ENCODE results near the gene POP7. TPM values are rescaled to one million over a fixed set of nuclear protein-coding genes. Genes with fewer than 3 reads are reported as not detected.

Gene POP7
- total and polyA plus RNA-seq, 4 donors, result 19.1 to 40.1 (median 33.8) TPM

DNA sequence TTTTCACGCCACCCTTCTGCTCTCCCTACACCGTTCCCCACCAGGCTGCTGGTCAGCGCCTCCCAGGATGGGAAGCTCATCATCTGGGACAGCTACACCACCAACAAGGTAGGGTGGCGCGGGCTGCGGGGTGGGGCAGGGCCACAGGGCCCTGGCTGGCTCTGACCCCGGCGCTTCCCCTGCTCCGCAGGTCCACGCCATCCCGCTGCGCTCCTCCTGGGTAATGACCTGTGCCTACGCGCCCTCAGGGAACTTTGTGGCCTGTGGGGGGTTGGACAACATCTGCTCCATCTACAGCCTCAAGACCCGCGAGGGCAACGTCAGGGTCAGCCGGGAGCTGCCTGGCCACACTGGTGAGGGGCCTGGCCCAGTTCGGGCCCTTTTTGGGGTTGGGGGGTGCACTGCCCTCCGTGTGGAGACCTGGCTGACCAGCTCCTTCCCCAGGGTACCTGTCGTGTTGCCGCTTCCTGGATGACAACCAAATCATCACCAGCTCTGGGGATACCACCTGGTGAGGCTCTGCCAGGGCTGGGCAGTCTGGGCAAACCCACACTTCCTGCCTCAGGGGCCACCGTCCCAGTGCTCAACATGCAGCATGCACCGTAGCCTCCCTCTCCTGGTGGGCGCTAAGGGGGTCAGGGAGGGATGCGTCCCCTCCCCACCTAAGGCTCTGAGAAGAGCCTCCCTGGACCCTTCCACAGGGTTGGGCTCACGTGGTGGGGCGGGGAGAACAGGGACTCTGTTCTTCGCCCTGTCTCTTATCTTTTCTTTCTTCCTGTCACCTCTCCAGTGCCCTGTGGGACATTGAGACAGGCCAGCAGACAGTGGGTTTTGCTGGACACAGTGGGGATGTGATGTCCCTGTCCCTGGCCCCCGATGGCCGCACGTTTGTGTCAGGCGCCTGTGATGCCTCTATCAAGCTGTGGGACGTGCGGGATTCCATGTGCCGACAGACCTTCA lies 28.3 kb upstream of the POP7 start:
- Histone ChIP-seq H3K27me3 (ENCODE audit: control insufficient read depth in 4 of 4, insufficient read depth in 4 of 4, low read length in 3 of 4) (no peaks in the 10 kb centered on the region), H3K36me3 (ENCODE audit: control insufficient read depth in 4 of 4, insufficient read depth in 3 of 4, low read depth in 1 of 4, low read length in 3 of 4) (peaks cover 13 to 43% (median 18%) of the 10 kb centered on the region in 4 donors), H3K9ac (ENCODE audit: low read depth in 1 of 2, low read length in 2 of 2) (no peak overlapping the region), H3K9me3 (ENCODE audit: control insufficient read depth in 4 of 4, low read length in 3 of 4) (no peaks in the 10 kb centered on the region), H3K4me1 (ENCODE audit: control insufficient read depth in 4 of 4, insufficient read depth in 4 of 4, low read length in 3 of 4) (peaks cover 0 to 12% (median 8%) of the 10 kb centered on the region in 4 donors), H3K4me3 (ENCODE audit: low read depth in 1 of 3, low read length in 3 of 3) (no peak overlapping the region), H3K27ac (ENCODE audit: low read depth in 1 of 2, low read length in 2 of 2) (no peak overlapping the region)
- TF ChIP-seq SP1 (IDR thresholded peaks at IDR 0.05) (no peak), HNF4A (conservative IDR thresholded peaks at IDR 0.05) (no peak), RAD21 (IDR thresholded peaks at IDR 0.05) (no peak), HNF4G (IDR thresholded peaks at IDR 0.05) (no peak), NR2F2 (IDR thresholded peaks at IDR 0.05) (no peak), JUND (IDR thresholded peaks at IDR 0.05) (no peak), TAF1 (conservative IDR thresholded peaks at IDR 0.05) (no peak), FOXA2 (IDR thresholded peaks at IDR 0.05) (no peak), EGR1 (IDR thresholded peaks at IDR 0.05; ENCODE audit: low read depth in 2 of 2) (no peak), RXRA (IDR thresholded peaks at IDR 0.05) (no peak), YY1 (IDR thresholded peaks at IDR 0.05) (no peak), FOXA1 (IDR thresholded peaks at IDR 0.05) (no peak), GABPA (IDR thresholded peaks at IDR 0.05 in 1 of 2, conservative IDR thresholded peaks at IDR 0.05 in 1 of 2) (no peak)
- TF ChIP-seq, protein P1, sequence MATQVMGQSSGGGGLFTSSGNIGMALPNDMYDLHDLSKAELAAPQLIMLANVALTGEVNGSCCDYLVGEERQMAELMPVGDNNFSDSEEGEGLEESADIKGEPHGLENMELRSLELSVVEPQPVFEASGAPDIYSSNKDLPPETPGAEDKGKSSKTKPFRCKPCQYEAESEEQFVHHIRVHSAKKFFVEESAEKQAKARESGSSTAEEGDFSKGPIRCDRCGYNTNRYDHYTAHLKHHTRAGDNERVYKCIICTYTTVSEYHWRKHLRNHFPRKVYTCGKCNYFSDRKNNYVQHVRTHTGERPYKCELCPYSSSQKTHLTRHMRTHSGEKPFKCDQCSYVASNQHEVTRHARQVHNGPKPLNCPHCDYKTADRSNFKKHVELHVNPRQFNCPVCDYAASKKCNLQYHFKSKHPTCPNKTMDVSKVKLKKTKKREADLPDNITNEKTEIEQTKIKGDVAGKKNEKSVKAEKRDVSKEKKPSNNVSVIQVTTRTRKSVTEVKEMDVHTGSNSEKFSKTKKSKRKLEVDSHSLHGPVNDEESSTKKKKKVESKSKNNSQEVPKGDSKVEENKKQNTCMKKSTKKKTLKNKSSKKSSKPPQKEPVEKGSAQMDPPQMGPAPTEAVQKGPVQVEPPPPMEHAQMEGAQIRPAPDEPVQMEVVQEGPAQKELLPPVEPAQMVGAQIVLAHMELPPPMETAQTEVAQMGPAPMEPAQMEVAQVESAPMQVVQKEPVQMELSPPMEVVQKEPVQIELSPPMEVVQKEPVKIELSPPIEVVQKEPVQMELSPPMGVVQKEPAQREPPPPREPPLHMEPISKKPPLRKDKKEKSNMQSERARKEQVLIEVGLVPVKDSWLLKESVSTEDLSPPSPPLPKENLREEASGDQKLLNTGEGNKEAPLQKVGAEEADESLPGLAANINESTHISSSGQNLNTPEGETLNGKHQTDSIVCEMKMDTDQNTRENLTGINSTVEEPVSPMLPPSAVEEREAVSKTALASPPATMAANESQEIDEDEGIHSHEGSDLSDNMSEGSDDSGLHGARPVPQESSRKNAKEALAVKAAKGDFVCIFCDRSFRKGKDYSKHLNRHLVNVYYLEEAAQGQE (IDR thresholded peaks at IDR 0.05), result no peak
- TF ChIP-seq, protein P2, sequence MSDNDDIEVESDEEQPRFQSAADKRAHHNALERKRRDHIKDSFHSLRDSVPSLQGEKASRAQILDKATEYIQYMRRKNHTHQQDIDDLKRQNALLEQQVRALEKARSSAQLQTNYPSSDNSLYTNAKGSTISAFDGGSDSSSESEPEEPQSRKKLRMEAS (IDR thresholded peaks at IDR 0.05), result no peak
- TF ChIP-seq, protein P3, sequence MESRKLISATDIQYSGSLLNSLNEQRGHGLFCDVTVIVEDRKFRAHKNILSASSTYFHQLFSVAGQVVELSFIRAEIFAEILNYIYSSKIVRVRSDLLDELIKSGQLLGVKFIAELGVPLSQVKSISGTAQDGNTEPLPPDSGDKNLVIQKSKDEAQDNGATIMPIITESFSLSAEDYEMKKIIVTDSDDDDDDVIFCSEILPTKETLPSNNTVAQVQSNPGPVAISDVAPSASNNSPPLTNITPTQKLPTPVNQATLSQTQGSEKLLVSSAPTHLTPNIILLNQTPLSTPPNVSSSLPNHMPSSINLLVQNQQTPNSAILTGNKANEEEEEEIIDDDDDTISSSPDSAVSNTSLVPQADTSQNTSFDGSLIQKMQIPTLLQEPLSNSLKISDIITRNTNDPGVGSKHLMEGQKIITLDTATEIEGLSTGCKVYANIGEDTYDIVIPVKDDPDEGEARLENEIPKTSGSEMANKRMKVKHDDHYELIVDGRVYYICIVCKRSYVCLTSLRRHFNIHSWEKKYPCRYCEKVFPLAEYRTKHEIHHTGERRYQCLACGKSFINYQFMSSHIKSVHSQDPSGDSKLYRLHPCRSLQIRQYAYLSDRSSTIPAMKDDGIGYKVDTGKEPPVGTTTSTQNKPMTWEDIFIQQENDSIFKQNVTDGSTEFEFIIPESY (IDR thresholded peaks at IDR 0.05), result no peak
- TF ChIP-seq, protein P4, sequence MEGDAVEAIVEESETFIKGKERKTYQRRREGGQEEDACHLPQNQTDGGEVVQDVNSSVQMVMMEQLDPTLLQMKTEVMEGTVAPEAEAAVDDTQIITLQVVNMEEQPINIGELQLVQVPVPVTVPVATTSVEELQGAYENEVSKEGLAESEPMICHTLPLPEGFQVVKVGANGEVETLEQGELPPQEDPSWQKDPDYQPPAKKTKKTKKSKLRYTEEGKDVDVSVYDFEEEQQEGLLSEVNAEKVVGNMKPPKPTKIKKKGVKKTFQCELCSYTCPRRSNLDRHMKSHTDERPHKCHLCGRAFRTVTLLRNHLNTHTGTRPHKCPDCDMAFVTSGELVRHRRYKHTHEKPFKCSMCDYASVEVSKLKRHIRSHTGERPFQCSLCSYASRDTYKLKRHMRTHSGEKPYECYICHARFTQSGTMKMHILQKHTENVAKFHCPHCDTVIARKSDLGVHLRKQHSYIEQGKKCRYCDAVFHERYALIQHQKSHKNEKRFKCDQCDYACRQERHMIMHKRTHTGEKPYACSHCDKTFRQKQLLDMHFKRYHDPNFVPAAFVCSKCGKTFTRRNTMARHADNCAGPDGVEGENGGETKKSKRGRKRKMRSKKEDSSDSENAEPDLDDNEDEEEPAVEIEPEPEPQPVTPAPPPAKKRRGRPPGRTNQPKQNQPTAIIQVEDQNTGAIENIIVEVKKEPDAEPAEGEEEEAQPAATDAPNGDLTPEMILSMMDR (IDR thresholded peaks at IDR 0.05; ENCODE audit: low read depth, low read length, missing input control), result no peak
- 92% methylated on average over 36 of the region's 36 CpGs for WGBS
- no peak for DNase-seq (ENCODE audit: low spot score)
